22Rv1 (cell line): ENCODE data around the gene PSMD7.

Experiments used
- H3K27ac ChIP-seq: fragments of 450-650 bp; 2 replicates; pipeline ENCODE4 v1.5.1; 2017
- CTCF ChIP-seq: fragments of 450-650 bp; IDR thresholded peaks from 2 replicates; pipeline ENCODE4 v1.5.1; 2017; ENCODE audit warnings: mild to moderate bottlenecking
- ZFX ChIP-seq: fragments of 450-650 bp; IDR thresholded peaks from 2 replicates; pipeline ENCODE4 v1.6.1; 2017; ENCODE audit warnings: antibody characterized with exemption, borderline replicate concordance

PSMD7 gene

DNA sequence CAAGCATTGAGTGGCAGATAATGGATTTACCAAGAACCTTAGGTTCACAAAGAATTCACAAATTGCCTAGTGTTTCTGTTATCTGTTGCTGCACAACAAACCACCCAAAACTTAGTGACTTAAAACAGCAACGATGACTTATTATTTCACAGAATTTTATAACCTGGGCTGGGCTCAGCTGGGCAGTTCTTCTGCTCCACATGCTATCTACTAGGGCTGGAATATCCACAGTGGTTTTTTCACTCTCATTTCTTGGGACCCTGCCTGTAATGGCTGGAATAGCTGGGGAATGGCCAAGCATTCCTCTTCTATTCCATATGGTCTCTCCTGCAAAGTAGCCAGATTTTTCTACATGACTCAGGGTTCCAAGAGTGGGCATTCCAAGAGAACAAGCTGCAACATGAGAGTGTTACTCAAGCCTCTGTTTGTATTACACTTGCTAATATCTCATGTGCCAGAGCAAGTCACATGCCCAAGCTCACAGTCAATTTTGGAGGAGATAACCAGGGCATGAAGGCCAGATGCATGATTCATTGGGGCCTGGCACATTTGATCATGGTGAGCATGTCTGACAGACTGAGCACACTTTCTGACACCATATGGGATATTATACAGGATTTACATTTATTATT is 4.9 kb upstream of the PSMD7 start:
- TF ChIP-seq ZFX (no peak), CTCF (no peak)
- H3K27ac ChIP-seq, result no peak overlapping the region

DNA sequence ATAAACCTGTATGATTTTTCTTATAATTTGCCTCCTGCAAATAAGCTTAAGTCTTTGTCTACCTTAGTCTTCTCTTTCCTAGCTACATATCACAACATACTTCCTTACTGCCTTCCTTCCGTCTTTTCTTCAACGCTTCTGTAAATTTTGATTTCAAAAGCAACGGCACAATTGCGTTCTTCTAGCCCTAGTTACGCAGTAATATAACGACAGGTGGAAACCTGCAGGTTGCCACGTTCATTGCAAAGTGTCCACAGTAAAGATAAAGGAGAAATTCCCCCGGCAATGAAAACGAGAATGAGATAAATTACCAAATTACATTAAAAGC is 546 bp upstream of the PSMD7 start:
- TF ChIP-seq CTCF (no peak), ZFX (no peak)
- H3K27ac ChIP-seq, result peak overlapping the region; percentile 97

GRCh38 chr16:74297145-74297665 is 591 bp downstream of the PSMD7 start:
- TF ChIP-seq CTCF (no peak), ZFX (no peak)
- H3K27ac ChIP-seq, result peak overlapping the region; percentile 97

DNA sequence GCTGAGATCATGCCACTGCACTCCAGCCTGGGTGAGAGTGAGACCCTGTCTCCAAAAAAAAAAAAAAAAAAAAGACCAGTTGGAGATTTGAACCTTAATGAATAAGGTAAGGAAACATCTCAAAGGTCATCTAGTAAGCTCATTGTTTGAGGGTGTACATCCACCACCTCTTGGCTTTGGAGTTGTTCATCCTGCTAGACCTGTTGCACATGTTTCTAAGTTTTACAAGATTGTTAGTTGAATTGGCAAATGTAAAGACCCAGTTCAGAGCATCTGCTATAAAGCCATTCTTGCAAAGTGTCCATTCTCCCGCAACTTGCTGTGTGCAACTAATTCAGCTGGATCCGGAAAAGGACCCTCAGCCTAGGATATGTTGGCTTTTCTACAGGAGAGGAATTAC is 1.5 kb downstream of the PSMD7 start:
- H3K27ac ChIP-seq, result peak overlapping the region; percentile 97
- TF ChIP-seq ZFX, result no peak
- TF ChIP-seq CTCF, result no peak

GRCh38 chr16:74302341-74302740 is 5.7 kb downstream of the PSMD7 start:
- no peak overlapping the region for H3K27ac ChIP-seq
- no peak for TF ChIP-seq ZFX
- no peak for TF ChIP-seq CTCF

GRCh38 chr16:74304164-74304834 is 7.7 kb downstream of the PSMD7 start:
- TF ChIP-seq CTCF (peak; percentile 45), ZFX (no peak)
- H3K27ac ChIP-seq, result no peak overlapping the region

DNA sequence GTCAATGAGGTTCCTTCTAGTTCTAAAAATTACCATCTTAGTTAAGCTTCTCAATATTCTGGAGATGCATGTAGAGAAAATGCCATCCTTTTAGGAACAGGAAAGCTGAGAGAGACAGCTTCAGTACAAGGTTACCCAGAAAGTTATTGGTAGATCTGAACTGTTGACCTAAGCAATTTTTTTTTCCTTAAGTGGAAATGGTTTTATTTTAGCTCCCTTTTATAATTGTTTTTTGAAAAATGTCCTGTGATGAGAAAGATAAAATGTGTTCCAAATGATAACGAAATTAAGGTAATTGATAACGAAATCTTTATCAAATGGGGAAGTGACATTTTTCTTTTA is 8.2 kb downstream of the PSMD7 start:
- TF ChIP-seq ZFX, result no peak
- no peak; the same call in 1 of the 2 replicates for TF ChIP-seq CTCF
- H3K27ac ChIP-seq, result no peak overlapping the region
